GM10266 (cell line): ENCODE results near the gene TMEM100.
A peak's percentile ranks its signal among the peaks of the same experiment; 100 is the strongest.

Experiments used
- DNase-seq: peaks from one replicate; pipeline ENCODE4 v3.0.0; 2012; ENCODE audit errors: extremely low spot score
- CTCF ChIP-seq: IDR thresholded peaks from 2 replicates; pipeline ENCODE4 v1.5.1; 2012; ENCODE audit warnings: mild to moderate bottlenecking, low read depth; ENCODE audit not compliant: control insufficient read depth, insufficient read depth; ENCODE audit errors: missing control alignments

TMEM100 gene

GRCh38 chr17:55764610-55765009 is 41.9 kb upstream of the TMEM100 start:
- no peak for TF ChIP-seq CTCF
- DNase-seq, result no peak

GRCh38 chr17:55763856-55764255 is 41.2 kb upstream of the TMEM100 start:
- DNase-seq, result no peak
- no peak for TF ChIP-seq CTCF

- DNase-seq, result no peak
- TF ChIP-seq CTCF, result no peak
These were observed 39.6 kb upstream of the TMEM100 start for GRCh38 chr17:55762086-55762858.

GRCh38 chr17:55760643-55761355 is 38.1 kb upstream of the TMEM100 start:
- DNase-seq, result no peak
- no peak for TF ChIP-seq CTCF

- no peak for DNase-seq
- TF ChIP-seq CTCF, result no peak
These were observed 35.5 kb upstream of the TMEM100 start for GRCh38 chr17:55758171-55758570.

GRCh38 chr17:55757659-55758058 is 35.0 kb upstream of the TMEM100 start:
- DNase-seq, result peak; percentile 18
- no peak for TF ChIP-seq CTCF

GRCh38 chr17:55756689-55757088 is 34.0 kb upstream of the TMEM100 start:
- no peak for DNase-seq
- no peak for TF ChIP-seq CTCF
